ENCODE measurements around the gene MET.
"Not testable (repeated sequence)": the region's sequence is repeated elsewhere in the genome, so short reads cannot be mapped to it uniquely, and the experiment has no call there.

GRCh38 chr7:116759642-116760041 is 87.6 kb downstream of the MET start:
- TF ChIP-seq CTCF (IDR thresholded peaks at IDR 0.05 in 4 of 5, conservative IDR thresholded peaks at IDR 0.05 in 1 of 5); POLR2A (IDR thresholded peaks at IDR 0.05): not testable (repeated sequence)

Measured in gastrocnemius medialis (tissue), 4 donors.